ENCODE results near the gene CCDC184.

GRCh38 chr12:48183876-48184548 is 568 bp downstream of the CCDC184 start:
- no peak for TF ChIP-seq CTCF (IDR thresholded peaks at IDR 0.05; ENCODE audit: low read depth, low read length, poor library complexity, severe bottlenecking)
- no peak for TF ChIP-seq EZH2phosphoT487 (IDR thresholded peaks at IDR 0.05; ENCODE audit: borderline replicate concordance, low read length)

Data from DOHH2 (cell line).